Activated CD4-positive, alpha-beta T cell treated with anti-CD3 and anti-CD28 coated beads, Interleukin-2, amount 50 U/mL, for 1 hour (primary cell): Measurements from ENCODE around the gene CACNA1D.

Source experiments
- DNase-seq: peaks from one replicate; pipeline ENCODE4 v3.0.0-alpha.2; 2020

CACNA1D gene

DNA sequence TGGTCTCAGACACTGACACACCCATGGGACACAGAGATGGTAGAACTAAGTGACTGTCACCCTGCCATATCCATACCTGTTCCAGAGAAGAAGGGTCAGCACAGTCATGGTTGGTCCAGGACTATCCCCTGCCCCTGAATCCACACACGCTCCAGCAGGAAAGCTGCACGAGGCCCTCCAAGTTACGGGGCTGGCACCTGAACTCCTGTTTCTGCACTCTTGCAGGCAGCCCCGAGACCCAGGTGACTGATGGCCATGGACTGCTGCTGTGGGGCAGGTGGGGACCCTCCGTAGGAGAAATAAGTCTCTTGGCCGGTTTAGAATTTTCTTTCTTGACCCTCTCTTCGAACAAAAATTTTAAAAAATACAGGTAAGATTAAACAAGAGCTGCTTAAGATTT lies 321.2 kb downstream of the CACNA1D start:
- DNase-seq, result no peak

- DNase-seq, result no peak
Observed at GRCh38 chr3:53816425-53816824, 322.0 kb downstream of the CACNA1D start.

DNA sequence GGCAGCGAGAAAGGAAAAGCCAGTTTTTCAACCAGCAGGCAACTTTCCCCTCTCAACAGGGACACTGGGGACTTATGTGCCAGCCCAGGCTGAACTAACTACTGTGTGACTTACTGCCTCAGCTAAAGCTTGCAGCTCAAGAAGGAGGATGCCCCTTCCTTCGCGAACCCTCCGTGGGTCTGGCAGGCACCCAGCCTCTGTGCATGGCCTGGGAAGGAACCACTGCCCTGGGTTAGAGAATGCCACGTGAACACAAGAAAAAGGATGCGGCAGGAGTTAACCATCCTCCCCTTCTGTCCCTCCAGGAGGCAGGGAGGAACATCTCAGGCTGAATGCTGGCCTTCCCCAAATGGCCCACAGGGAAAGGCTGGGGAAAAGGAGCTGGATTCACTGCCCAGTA lies 322.8 kb downstream of the CACNA1D start:
- no peak for DNase-seq

GRCh38 chr3:53817809-53818208 lies 323.4 kb downstream of the CACNA1D start:
- no peak for DNase-seq

GRCh38 chr3:53818221-53819162 lies 324.1 kb downstream of the CACNA1D start:
- no peak for DNase-seq

DNA sequence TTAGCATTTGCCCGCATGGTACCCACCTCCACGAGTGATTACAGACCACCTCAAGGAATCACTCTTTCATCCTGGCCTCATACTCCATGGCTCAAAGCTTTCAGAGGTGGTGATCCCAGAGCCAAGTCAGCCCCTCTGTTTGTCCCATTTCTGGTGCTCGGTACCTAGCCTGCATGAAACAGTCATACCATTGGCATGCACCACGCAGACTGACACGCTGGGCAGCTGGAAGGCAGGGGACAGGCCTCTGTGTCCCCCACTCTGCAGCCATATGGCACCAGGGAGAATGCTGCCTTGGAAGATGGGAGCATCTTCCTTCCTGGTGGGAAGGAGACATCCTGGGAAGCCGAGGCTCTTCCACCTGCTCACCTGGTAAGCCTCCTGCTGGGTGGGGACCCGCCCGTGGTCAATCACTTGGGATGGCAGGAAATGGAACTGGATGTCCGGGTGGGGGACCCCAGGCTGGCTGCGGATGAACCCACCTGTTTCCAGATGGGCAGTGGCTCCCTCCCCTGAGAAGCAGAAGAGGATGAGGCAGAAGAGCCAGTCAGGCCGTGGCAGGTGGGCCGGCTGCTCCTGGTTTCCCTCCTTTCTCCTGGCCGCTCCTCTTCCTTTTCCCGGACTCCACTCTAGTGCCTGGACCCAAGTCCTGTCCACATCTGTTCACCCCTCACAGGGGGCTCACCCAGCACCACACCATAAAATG lies 324.9 kb downstream of the CACNA1D start:
- no peak for DNase-seq

- no peak for DNase-seq
Observed at GRCh38 chr3:53820084-53820483, 325.7 kb downstream of the CACNA1D start.

GRCh38 chr3:53820756-53821580 lies 326.6 kb downstream of the CACNA1D start:
- DNase-seq, result no peak

GRCh38 chr3:53821631-53822121 lies 327.3 kb downstream of the CACNA1D start:
- DNase-seq, result no peak

GRCh38 chr3:53822331-53822741 lies 327.9 kb downstream of the CACNA1D start:
- no peak for DNase-seq

GRCh38 chr3:53823026-53823955 lies 328.9 kb downstream of the CACNA1D start:
- no peak for DNase-seq

GRCh38 chr3:53823956-53824657 lies 329.7 kb downstream of the CACNA1D start:
- DNase-seq, result no peak

DNA sequence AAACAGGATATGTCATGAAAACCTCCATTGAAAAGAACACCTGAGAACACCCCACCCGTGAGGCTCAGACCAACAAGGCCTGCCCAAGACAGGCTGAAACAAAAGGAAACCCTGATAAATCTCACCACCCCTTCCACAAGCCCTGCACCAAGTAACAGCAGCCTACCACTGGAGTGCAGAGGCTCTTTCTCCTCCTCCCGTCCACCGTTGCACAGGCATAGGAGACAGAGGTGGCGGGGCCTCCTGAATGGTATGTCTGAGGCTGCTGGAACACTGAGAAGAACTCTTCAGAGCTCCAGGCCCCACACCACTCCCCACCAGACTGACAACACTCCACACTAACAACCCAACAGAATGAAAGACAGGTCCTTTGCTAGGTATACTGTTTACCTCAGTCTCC lies 330.4 kb downstream of the CACNA1D start:
- no peak for DNase-seq

DNA sequence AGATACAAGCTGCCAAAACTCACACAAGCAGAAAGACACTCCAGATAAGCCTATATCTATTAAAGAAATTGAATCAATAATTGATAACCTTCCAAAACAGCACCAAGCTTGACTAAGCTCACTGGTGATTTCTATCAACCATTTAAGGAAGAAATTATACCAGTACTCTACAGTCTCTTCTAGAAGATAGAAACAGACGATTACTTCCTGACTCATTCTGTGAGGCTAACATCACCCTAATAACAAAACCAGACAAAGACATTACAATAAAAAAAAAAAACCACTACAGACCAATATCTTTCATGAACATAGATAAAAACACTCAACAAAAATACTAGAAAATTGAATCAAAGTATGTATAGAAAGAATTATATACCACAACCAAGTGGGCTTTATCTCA lies 331.6 kb downstream of the CACNA1D start:
- DNase-seq, result no peak

- DNase-seq, result no peak
Observed at GRCh38 chr3:53828581-53828980, 334.2 kb downstream of the CACNA1D start.

- no peak for DNase-seq
Observed at GRCh38 chr3:53829605-53830004, 335.2 kb downstream of the CACNA1D start.

- no peak for DNase-seq
Observed at GRCh38 chr3:53830944-53831343, 336.5 kb downstream of the CACNA1D start.

DNA sequence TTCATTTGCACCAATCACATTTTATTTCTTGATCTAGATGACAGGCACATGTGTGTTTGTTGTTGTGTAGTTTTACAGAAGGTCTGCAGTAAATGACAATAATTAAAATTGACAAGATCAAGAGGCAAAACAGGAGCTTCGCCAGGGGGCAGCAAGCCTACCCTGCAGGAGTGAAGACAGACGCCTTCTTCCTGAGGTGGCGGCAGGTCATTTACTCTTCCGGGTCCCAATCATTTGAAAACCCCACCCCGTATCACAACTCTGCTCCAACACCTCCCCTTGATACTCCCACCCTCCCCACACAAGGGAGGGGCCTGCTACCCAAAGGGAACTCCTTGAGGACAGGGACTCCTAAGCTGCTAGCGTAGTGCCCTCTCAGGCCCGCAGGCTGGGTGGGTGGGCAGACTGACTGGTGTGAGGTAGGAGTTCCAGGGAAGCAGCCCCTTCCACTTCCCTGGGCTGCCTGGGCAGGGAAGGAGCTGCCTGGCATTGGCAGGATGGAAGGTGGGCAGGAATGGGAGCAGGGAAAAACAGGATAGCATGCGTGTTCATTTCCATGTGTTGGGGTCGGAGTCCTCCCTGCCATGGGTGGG lies 338.7 kb downstream of the CACNA1D start:
- no peak for DNase-seq

DNA sequence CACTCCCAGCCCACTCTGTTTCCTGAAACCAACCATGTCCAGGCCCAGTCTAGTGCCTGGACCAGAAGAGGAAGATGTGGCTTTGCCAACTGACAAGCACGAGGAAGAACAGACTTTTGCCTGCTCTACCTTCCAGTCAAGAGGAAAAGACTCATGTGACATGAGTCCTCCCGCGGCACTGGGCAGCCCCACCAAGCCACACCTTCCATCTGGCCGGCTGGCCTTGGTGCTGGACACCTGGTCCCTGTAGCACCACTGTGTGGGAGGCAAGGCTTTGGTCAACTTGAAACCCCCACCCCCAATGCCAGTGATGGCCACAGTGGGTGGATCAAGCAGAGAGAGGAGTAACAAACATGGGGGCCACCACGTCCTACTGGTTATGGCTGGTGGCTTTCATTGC lies 339.3 kb downstream of the CACNA1D start:
- no peak for DNase-seq

GRCh38 chr3:53834429-53835095 lies 340.2 kb downstream of the CACNA1D start:
- no peak for DNase-seq
